Common myeloid progenitor, CD34-positive (primary cell): ENCODE results near the gene USP35.
"Not testable (repeated sequence)": the region's sequence is repeated elsewhere in the genome, so short reads cannot be mapped to it uniquely, and the experiment has no call there.

Experiments used
- CTCF ChIA-PET: fragments of 350-600 bp; sonication (Branson Sonifier 250); formaldehyde crosslinking; loops from one replicate; lab custom pipeline; 2021; ENCODE audit warnings: antibody characterized with exemption; lab: Charles Lee
- POLR2A ChIA-PET: fragments of 350-600 bp; sonication (Branson Sonifier 250); formaldehyde crosslinking; loops from one replicate; lab custom pipeline; 2021; ENCODE audit warnings: antibody characterized with exemption; lab: Charles Lee
- DNase-seq, 3 donors: peaks; one replicate each; pipeline versions ENCODE4 v3.0.0 to v3.0.0-alpha.2; 2013
- H3K27ac ChIP-seq, 2 experiments: 1 replicate in 1 of 2; 2 replicates in 1 of 2; pipeline ENCODE4 v1.7.0; 2013; ENCODE audit warnings: inconsistent platforms in 2 of 2, low read length in 2 of 2, mild to moderate bottlenecking in 2 of 2, low read depth in 1 of 2, moderate library complexity in 1 of 2; ENCODE audit not compliant: severe bottlenecking in 2 of 2, insufficient read depth in 1 of 2, poor library complexity in 1 of 2
- H3K27me3 ChIP-seq, 5 experiments: replicated peaks in 2 of 5; 1 replicate in 3 of 5; 2 replicates in 2 of 5; pipeline versions ENCODE4 v1.6.1 to v1.7.0; 2013; ENCODE audit warnings: low read length in 4 of 5, mild to moderate bottlenecking in 2 of 5, moderate library complexity in 2 of 5, inconsistent platforms in 1 of 5; ENCODE audit not compliant: insufficient read depth in 5 of 5, control insufficient read depth in 4 of 5
- H3K36me3 ChIP-seq, 4 experiments: 1 replicate in 2 of 4; 2 replicates in 2 of 4; pipeline versions ENCODE4 v1.6.1 to v1.7.0; 2013; ENCODE audit warnings: low read length in 3 of 4, control low read depth in 1 of 4, mild to moderate bottlenecking in 1 of 4; ENCODE audit not compliant: control insufficient read depth in 4 of 4, insufficient read depth in 4 of 4
- H3K4me1 ChIP-seq, 4 experiments: 1 replicate in 3 of 4; 2 replicates in 1 of 4; pipeline versions ENCODE4 v1.6.1 to v1.7.1; 2013; ENCODE audit warnings: low read length in 3 of 4, mild to moderate bottlenecking in 3 of 4, control low read depth in 1 of 4, inconsistent platforms in 1 of 4, moderate library complexity in 1 of 4; ENCODE audit not compliant: control insufficient read depth in 4 of 4, insufficient read depth in 4 of 4; ENCODE audit errors: control extremely low read depth in 1 of 4
- H3K4me3 ChIP-seq, 7 experiments: 1 replicate in 4 of 7; 2 replicates in 3 of 7; pipeline versions ENCODE4 v1.5.1 to v1.7.0; 2013; ENCODE audit warnings: mild to moderate bottlenecking in 7 of 7, low read length in 6 of 7, moderate library complexity in 6 of 7, inconsistent platforms in 2 of 7, low read depth in 2 of 7, control low read depth in 1 of 7; ENCODE audit not compliant: insufficient read depth in 4 of 7, control insufficient read depth in 1 of 7; ENCODE audit errors: extremely low read depth in 1 of 7
- H3K9me3 ChIP-seq, 5 experiments: 1 replicate in 4 of 5; 2 replicates in 1 of 5; pipeline versions ENCODE4 v1.6.1 to v1.7.1; 2013; ENCODE audit warnings: low read length in 4 of 5, mild to moderate bottlenecking in 2 of 5, inconsistent platforms in 1 of 5, low read depth in 1 of 5, moderate library complexity in 1 of 5; ENCODE audit not compliant: control insufficient read depth in 4 of 5, insufficient read depth in 2 of 5; ENCODE audit errors: control extremely low read depth in 1 of 5
- WGBS: methylation state at CpG from one replicate; pipeline ENCODE4 v1.1.5; 2013; ENCODE audit not compliant: insufficient coverage; 5-methylcytosine and 5-hydroxymethylcytosine counted together

Gene USP35

DNA sequence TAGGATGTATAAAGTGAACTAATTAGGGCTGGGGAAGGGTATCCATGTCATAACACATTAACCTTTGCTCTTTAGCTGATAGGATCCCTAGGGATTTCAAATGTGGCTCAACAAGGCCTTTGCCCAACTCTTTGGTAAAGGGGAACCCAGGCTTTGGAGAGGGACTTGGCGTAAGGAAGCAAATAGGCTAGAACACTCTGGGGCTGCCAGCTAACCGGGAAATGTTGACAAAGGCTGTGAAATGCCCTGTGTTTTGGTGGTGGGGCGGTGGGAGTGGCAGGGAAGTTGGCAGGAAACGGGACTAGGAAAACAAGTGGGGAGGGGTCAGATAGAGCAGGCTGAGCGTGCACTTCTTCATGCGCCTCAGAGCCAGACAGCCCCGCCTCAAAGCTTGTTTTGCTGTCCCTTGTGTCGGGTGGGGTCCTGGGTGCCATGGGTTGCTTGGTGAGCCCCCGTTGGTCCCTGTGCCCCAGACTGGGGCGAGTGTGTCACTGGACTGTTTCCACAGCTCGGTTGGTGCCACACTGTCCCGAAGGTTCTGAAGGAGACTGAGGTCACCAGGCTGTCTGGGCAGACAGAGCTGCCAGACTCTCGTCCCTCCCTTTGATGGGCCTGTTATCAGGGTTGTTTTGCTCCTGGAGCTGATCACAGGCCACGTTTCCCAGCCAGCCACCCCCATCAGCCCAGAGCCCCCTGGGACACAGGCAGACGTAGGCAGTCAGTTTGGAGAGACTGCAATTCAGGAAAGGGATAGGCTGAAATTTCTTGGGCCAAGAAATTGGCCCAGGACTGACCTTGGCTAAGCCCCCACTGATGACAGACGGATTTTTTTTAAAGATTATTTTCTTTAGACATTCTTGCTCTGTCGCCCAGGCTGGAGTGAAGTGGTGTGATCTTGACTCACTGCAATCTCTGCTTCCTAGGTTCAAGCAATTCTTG is 19.9 kb upstream of the USP35 start:
- WGBS = 95% methylated on average over 17 of the region's 17 CpGs
- Histone ChIP-seq H3K9me3 (peaks cover 0 to 2% (median 0%) of the 10 kb centered on the region in 5 experiments), H3K4me3 (no peak overlapping the region), H3K36me3 (peaks cover 0 to 3% (median under 1%) of the 10 kb centered on the region in 4 experiments), H3K4me1 (no peaks in the 10 kb centered on the region), H3K27me3 (no peaks in the 10 kb centered on the region), H3K27ac (no peak overlapping the region)
- no peak for DNase-seq
- ChIA-PET POLR2A (no interaction called here), CTCF (interaction anchor here (1.2 to 2.1 kb wide), 4 partner anchors 11 to 21 kb away, joined by 3 to 6 read pairs (median 3); no protein-coding TSS in a partner anchor)

DNA sequence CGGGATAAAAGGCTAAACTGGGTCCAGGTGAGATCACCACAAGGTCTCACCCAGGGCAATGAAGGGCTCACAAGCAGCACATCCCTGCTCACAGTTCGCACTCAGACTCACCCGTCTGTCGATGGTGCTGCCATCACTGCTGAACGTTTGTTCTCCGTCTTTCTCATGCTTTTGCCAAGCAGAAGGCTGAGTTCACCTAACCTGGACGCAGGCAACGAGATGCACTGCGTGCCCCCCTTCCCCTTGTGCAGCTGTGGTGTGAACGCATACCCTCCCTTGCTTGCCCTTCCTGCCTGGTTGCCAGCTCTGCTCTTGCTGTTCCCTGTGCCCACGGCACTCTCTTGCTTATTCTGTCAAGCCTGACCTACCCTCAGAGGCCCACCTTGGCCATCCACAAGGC is 18.3 kb upstream of the USP35 start:
- CTCF ChIA-PET = interaction anchor here (1.2 to 2.1 kb wide), 4 partner anchors 9 to 35 kb away, joined by 3 to 6 read pairs (median 4); no protein-coding TSS in a partner anchor
- DNase-seq = no peak
- POLR2A ChIA-PET = no interaction called here
- 98% methylated on average over 11 of the region's 11 CpGs for WGBS
- no peak overlapping the region for H3K4me3 ChIP-seq
- H3K36me3 ChIP-seq = peaks cover 0 to 7% (median 3%) of the 10 kb centered on the region in 4 experiments
- no peaks in the 10 kb centered on the region for H3K4me1 ChIP-seq
- H3K27ac ChIP-seq = no peak overlapping the region
- H3K27me3 ChIP-seq = no peaks in the 10 kb centered on the region
- no peaks in the 10 kb centered on the region for H3K9me3 ChIP-seq

DNA sequence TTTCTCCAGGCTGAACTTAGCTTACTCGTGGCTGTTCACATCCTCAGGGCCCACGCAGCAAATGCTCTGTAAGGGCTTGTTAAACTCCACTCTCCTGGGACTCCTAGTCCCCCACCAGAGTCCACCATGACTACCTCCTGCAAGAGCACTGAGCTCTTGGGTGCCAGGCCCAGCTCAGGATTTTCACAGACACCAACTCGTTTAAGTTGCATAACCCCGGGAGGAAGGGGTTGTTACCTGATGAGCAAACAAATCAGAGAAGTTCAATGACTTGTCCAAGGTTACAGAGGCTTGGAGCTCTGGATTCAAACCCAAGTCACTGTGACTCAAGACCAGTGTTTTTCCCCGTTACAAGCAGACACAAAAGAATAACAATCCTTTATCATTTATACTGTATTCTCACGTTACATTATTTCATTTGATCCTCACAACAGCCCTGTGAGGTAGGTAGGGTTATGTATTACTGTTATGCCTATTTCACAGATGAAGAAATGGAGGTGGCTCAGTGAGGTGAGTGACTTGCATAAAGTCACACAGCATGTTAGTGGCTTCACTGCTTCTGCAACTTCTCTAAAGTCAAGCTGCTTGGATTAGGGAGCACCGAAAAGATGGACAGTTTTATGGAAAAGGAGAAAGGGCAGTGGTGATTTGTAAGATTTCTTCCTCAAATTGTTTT is 17.7 kb upstream of the USP35 start:
- CTCF ChIA-PET = interaction anchor here (1.2 to 1.8 kb wide), 3 partner anchors 9 to 35 kb away, joined by 3 to 4 read pairs (median 3); no protein-coding TSS in a partner anchor
- WGBS = 89% methylated on average over 5 of the region's 7 CpGs

DNA sequence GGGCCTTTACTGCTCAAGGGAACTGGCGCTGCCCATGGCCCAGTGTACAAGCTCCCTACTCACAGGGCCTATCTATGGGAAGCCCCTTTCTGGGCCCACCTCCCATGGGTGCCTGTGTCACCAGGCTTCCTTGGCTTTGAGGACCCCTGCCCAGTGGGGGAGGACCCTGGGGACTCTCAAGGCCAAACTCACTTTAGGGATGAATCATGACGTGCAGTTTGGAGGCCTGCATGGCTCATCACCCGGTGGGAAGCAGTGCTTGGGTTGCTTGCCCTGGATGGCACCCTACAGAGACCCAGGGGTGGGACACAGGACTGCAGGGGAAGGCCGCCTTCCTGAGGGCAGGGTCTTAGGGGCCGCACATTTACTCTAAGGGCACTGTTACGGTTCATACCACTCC is 16.8 kb upstream of the USP35 start:
- no peak overlapping the region for H3K4me3 ChIP-seq
- no peaks in the 10 kb centered on the region for H3K27me3 ChIP-seq
- no peaks in the 10 kb centered on the region for H3K9me3 ChIP-seq
- H3K36me3 ChIP-seq = peaks cover 0 to 7% (median 3%) of the 10 kb centered on the region in 4 experiments
- ChIA-PET POLR2A (no interaction called here), CTCF (interaction anchor here (1.8 kb wide), 1 partner anchor 34 kb away, joined by 4 read pairs; no protein-coding TSS in a partner anchor)
- 98% methylated on average over 6 of the region's 6 CpGs for WGBS
- no peak for DNase-seq
- no peaks in the 10 kb centered on the region for H3K4me1 ChIP-seq
- H3K27ac ChIP-seq = no peak overlapping the region

More for the DNA sequence above, 17.7 kb upstream of the USP35 start:
- H3K36me3 ChIP-seq = peaks cover 0 to 7% (median 3%) of the 10 kb centered on the region in 4 experiments
- H3K27me3 ChIP-seq = no peaks in the 10 kb centered on the region
- H3K9me3 ChIP-seq = no peaks in the 10 kb centered on the region
- no peak for DNase-seq
- POLR2A ChIA-PET = no interaction called here
- no peak overlapping the region for H3K4me3 ChIP-seq
- H3K27ac ChIP-seq = no peak overlapping the region
- no peaks in the 10 kb centered on the region for H3K4me1 ChIP-seq

DNA sequence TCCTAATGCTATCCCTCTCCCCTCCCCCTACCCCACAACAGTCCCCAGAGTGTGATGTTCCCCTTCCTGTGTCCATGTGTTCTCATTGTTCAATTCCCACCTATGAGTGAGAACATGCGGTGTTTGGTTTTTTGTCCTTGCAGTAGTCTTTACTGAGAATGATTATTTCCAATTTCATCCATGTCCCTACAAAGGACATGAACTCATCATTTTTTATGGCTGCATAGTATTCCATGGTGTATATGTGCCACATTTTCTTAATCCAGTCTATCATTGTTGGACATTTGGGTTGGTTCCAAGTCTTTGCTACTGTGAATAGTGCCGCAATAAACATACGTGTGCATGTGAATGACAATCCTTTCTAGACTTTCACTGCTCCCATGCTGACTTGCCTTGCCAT is 12.9 kb upstream of the USP35 start:
- H3K36me3 ChIP-seq, H3K4me3 ChIP-seq, CTCF ChIA-PET, H3K4me1 ChIP-seq, DNase-seq, H3K9me3 ChIP-seq, H3K27me3 ChIP-seq, H3K27ac ChIP-seq: not testable (repeated sequence)
- POLR2A ChIA-PET = interaction anchor here (0.6 kb wide), 1 partner anchor 378 kb away, joined by 3 read pairs; no protein-coding TSS in a partner anchor
- WGBS = 96% methylated on average over 2 of the region's 3 CpGs

DNA sequence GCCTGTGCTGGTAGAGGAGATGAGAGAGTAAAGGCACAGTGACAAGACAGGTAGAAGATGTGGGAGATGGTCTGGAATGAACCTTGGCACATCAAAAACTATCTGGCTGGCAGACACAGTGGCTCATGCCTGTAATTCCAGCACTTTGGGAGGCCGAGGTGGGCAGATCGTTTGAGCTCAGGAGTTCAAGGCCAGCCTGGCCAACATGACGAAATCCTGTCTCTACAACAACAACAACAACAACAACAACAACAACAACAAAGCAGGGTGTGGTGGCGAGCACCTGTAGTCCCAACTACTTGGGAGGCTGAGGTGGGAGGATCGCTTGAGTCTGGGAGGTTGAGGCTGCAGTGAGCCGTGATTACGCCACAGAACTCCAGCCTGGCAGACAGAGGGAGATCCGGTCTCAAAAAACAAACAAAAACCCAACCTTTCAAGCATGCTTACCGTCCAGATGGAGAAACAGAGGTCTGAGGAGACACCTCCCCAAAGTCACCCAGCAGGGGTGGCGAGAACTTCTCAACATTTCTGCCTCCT is 12.0 kb upstream of the USP35 start:
- Histone ChIP-seq H3K36me3 (peaks cover 0 to 7% (median 3%) of the 10 kb centered on the region in 4 experiments), H3K9me3 (no peaks in the 10 kb centered on the region), H3K27ac (no peak overlapping the region), H3K27me3 (no peaks in the 10 kb centered on the region), H3K4me1 (no peaks in the 10 kb centered on the region), H3K4me3 (no peak overlapping the region)
- ChIA-PET POLR2A (no interaction called here), CTCF (interaction anchor here (0.7 kb wide), 1 partner anchor 388 kb away, joined by 3 read pairs; no protein-coding TSS in a partner anchor)
- no CpG with 5 or more reads among the region's 10 CpGs for WGBS
- no peak for DNase-seq
